GM18951 (cell line): Measurements from ENCODE around the gene NUDT1.

Source experiments
- POLR2A ChIP-seq: IDR thresholded peaks from 4 replicates; pipeline ENCODE4 v1.6.1; 2011; ENCODE audit warnings: mild to moderate bottlenecking; ENCODE audit not compliant: insufficient read length, insufficient read depth; ENCODE audit errors: extremely low read depth
- in situ Hi-C: fragments of 300-500 bp; cut with MboI; formaldehyde crosslinking; loops from one replicate; pipeline ENCODE4 v1.12.0; 2022; ENCODE audit warnings: low sequenced_read_pairs, mixed read lengths, inconsistent platforms; ENCODE audit not compliant: unreplicated experiment

NUDT1 gene

DNA sequence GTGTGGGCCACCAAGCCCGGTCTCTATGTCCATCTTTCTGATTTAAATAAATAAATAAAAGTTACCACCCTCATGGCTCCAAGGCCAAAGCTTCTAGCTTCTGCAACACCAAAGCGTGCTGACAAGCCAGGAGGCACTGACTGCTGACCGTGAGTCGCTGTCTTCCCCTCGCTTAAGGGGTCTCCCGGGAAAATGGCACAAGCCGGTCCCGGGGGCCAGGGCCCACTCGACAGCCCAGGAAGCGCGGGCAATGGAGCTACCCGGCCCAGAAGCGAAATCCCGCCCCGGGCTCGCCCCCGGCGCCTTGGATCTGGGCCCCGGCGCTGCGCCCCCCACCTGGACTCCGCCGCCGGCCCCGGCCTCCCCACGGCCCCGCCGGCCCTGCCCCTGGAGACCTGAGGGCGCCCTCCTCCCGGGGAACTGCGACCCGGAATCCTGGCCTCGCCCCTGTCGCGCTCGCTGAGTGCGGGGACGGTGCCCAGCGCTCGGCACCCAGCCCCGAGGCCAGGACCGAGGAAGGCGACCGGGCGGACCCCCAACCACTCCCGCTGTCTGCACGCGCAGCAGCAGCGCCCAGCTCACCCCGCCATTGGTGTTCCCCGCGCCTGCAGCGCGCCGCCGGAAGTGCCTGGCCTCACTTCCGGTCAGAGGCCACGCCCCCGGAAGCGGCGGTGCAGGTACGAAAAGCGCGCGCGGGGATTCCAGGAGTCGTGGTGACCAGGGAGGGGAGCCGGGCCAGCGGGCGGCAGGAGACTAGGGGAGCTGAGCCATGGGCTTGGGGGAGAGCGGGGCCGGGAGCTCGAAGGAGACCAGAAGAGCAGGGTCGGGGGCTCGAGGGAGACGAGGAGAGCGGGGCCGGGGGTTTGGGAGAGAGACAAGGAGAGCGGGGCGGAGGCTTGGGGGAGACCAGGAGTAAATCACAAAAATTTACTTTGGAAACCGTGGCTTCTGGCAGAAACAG is at the start of gene NUDT1, which contains the start of gene MRM2:
TSS of gene NUDT1 (plus strand) at position 647 of the 961 bp plus-strand sequence. CDS start 2,349 bp downstream, outside the sequence.
TSS of gene MRM2 (minus strand) at position 626 of the 961 bp plus-strand sequence. CDS start at position 590, 36 bp downstream.
- TF ChIP-seq POLR2A, result peak; percentile 96
- in situ Hi-C loops, result no loop called here

DNA sequence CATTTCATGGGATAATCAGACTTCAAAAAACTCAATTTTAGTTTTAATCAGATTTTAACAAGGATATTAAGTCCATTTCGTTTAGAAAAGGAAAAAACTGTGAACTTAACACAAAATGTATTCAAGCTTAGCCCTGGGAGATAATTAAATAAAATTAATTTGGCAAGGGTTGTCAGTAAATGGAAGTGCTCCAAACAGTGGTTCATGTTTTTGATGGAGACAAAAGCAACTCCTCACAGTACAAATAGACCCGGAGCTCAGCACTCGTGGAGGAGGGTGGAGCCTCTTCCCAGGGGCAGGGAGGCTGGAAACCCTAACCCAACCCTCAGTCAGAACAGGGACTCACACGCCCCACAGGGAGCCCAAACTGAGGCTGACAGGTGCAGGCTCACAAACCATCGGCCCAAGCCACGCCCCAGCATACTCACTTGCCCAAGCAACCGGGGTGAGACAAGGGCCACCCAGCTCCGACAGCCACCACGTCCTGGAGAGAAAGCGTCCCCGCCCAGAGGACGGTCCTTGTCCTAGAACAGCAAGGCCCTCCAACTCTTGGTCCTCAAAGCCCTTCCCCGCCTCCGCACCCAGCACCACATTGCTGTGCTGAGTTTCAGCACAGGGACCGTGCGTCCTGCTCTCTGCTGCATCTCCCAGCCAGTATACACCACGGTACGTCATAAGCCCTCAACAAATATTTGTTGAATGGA is 49.0 kb upstream of the NUDT1 start:
- in situ Hi-C loops, result no loop called here
- no peak for TF ChIP-seq POLR2A

DNA sequence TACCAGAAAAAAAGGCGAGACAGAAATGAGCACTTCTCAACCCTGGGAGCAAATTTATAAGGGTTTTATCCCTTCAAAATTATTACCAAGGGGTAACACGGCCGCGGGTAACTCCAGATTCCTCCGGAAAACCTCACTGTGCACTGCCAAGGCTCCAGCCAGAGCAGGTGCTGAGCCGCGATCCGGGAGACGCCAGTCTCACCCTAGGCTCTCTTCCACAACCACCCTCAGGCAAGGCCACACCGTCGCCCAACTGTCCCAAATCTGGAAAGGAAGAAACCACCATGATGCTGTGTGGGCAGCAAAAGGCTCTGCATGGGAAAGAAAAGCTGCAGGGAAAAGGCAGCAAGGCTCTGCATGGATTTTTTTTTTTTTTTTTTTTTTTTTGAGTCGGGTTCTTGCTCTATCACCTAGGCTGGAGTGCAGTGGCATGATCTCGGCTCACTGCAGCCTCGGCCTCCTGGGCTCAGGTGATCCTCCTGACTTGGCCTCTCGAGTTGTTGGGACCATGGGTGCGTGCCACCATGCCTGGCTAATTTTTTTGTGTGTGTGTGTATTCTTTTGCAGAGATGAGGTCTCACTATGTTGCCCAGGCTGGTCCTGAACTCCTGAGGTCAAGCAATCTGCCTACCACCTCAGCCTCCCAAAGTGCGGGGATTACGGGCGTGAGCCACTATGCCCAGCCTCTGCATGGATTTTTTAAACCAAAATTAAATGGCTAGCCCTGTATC is 48.3 kb upstream of the NUDT1 start:
- in situ Hi-C loops, result no loop called here
- no peak for TF ChIP-seq POLR2A

DNA sequence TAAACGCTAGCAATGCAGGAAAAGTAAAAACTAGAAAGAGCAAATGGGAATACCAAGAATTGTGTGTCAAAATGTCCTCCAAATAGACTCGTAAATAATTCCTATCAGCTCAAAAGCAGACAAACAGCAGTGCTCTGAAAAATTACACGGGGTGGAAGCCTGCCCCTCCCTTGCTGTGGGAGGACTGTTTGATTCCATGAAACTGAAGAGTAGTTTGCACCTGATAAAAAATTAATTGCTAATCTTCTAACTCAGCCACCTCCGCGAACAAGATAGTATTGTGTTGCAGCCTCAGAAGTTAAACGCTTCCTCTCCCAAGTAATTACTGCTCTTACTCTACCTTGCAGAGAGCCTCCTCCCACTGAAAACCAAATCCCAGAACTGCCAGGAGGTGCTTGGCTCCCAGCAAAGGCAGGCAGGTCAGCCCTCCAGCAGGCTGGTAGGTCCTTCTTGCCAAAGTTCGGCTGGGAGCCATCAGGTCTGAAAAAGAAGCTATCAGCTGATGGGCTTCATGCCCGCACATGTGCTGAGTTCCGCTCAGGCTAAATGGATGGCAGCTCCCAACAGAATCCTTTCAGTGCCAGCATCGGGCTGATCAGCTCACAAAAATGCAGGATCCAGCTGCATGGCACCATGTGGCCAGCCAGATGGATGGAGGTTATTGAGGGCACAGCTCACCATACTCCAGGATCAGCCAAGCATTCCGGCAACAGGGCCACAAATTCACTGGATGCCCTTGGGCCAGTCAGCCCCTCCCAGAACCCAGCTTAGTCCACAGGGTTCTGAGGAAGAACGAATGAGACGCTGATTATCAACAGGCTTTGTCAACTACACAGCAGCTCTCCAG is 46.4 kb upstream of the NUDT1 start:
- in situ Hi-C loops, result no loop called here
- no peak for TF ChIP-seq POLR2A

DNA sequence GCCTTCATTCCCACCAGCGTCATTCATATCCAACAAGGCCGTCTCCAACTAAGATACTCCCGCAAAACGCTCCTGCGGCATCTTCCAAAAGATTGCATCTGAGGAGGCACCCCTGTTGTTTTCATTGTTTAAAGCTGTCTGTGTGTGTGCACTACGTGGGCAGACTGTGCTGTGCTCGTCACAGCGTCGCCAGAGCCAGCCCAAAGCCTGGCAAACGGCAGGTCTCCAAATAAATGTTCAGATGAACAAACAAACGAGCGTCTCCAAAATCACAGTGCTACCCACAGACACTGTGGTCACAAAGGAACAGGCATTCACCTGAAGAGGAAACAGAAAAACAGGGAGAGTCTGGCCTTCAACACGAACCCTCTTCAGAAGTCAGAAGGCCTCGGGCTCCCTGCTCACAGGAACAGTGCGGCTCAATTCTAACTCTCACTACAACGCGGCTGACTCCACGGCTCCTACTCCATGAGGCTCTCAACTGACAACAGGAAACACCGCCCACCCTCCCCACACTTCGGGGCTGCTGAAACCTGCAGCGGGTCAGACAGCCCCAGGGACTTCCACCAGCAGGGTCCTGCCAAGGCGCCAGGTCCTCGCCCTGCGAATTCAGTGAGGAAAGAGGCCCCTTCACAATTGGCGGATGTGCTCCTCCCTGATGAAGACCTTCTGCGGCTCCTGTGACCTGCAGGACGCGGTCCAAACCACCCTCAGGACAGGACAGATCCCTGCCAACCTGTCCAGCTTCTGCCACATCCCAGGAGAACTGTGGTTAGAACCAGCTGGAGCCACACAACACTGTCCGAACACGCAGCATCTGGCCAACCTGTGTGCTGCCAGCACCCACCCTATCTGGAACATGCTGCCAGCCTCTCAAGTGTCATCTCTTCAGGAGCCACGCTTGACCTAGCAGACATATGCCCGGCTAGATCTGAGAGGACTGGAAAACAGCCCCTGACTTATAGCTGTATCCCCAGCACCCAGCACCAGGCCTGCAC is 45.3 kb upstream of the NUDT1 start:
- TF ChIP-seq POLR2A, result no peak
- in situ Hi-C loops, result no loop called here

DNA sequence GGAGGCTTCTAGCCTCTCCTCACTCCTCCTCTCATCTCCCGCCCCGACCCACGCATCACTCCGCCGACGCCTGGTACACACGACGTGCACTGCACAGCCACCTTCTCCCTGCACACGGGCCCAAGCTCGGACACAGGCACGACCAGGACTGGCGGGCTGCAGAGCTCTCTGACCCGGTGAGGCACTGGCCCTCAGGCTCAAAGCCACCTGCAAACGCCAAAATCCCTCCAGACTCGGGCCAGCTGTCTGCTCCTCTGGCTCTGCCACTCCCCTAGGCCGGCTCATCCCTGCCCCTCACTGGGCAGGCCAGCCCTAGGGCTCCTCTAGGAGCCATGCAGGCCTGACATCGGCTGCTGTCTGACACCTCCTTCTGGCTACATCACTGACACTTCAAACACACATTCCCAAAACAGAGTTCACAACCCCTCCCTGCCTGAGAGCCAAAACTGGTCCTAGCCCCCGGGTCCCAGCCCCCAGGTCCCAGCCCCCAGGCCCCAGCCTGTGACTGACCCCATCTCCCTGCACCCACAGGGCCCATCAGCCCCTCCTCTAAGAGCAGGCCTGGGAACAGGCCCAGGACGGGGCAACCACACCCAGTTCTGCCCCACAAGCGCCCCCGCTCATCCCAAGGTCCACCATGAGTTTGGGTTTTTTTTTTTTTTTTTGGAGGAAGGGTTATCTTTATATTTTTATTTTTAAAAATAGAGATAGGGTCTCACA is 44.4 kb upstream of the NUDT1 start:
- in situ Hi-C loops, result no loop called here

DNA sequence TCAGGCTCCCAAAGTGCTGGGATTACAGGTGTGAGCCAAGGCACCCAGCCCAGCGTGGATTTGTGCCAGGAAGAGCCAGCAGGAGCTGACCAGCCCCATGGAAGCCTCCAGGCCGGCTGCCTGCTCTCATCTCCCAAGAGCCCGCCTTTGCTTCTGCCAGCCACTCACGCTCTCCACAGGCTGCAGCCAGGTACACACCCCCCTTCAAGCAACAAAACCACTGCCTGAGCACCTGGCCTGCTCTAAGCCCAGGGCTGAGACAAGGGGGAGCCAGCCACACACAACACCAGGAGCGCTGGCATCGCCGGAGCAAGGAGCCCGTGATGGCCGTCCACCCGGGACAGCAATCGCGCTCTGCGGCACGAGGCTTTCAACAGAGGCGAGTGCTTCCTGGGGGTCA is 43.8 kb upstream of the NUDT1 start:
- in situ Hi-C loops, result no loop called here
- no peak for TF ChIP-seq POLR2A

More for the DNA sequence above, 44.4 kb upstream of the NUDT1 start:
- TF ChIP-seq POLR2A, result no peak

DNA sequence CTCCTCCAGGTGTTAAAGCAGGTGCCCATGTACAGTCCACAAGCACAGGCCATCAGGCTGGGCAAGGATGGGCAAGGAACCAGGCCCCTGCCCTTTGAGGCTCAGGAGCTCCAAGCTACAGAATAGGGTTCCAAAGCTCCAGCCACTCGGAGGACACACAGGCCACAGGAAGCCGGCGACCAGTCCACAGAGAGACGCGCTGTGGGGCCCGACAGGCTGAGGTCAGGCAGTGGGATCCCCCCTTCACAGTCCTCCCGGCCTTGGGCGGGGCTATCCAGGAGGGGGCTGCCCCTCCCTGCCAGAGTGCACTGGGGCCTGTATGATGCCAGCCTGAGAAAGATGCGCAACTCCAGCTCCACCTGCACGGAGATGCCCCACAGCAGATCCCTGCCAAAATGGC is 43.3 kb upstream of the NUDT1 start:
- in situ Hi-C loops, result no loop called here
- no peak for TF ChIP-seq POLR2A

DNA sequence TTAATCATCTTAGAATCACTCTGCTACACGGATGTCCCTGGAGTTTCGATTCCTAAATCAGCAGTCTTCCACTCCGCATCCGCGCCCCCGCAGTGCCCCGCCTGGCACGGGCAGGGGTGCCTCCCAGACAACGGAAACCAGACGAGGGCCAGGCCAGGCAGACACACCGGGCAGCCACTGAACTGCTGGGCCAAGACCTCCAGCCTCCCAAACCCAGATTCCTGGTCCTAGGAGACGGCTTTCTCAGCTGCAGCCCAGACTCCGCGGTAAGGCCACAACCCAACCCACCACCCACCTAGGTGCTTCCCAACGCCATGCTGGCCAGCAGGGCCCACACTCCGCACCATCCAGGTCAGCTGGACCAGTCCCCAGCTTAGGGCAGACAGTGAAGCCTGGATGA is 42.5 kb upstream of the NUDT1 start:
- TF ChIP-seq POLR2A, result no peak
- in situ Hi-C loops, result no loop called here

DNA sequence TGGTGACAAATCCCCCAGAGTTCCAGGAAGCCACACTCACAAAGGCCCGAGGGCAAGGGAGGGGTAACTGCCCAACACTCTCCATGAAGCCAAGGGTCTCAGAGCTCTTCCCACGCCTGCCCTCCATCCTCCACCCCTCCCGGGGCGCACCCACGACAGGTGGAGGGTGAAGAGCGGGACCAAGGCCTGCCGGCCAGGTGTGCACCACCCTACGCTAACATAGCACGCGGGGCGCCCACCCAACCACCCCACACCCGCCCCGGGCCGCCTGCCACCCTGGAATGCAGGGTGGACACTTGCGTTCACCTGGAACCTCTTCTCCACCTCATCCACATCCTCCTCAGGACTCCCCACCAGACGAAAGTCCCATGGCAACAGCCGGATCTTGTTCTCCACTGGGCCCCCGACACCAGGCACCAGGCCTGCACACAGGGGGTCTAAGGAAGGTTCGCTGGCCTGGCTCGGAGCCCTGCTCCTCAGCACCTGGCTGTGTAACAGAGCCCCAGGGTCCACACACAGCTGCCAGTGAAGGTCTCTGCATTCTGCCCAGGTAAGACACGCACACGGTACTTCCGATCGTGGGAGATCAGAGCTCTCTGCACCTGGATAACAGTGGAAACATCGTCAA is 42.0 kb upstream of the NUDT1 start:
- in situ Hi-C loops, result no loop called here
- TF ChIP-seq POLR2A, result no peak
